KBM-7 (cell line): ENCODE results near the gene INS.
"Not testable (repeated sequence)": the region's sequence is repeated elsewhere in the genome, so short reads cannot be mapped to it uniquely, and the experiment has no call there.

Experiments
- DNase-seq: peaks from one replicate; pipeline ENCODE4 v3.0.0-alpha.2; 2015
- in situ Hi-C: fragments of 300-500 bp; cut with MboI; formaldehyde crosslinking; loops from 2 replicates; pipeline ENCODE4 v1.14.3; 2020; ENCODE audit warnings: low sequenced_read_pairs, low pct_unique_long_range_greater_than_20kb, mixed read lengths

The INS gene

DNA sequence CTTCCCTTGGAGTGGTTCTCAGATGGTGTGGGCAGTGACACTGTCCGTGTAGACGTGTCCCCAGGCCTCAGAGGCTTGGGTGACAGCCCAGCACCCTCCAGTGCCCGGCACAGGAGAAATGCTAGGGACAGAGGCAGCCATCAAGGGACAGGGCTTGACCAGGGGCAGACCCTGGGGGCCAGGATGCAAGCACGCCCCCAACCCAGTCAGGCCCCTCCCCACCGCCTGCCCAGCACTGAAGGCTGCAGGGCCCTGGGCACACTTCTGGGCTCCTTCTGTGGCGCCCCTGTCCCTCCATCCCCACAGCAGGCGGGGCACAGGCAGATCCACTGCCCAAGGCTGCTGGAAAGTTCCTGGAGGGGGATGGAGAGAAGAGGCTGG lies 32.9 kb downstream of the INS start:
- in situ Hi-C loops: no loop called here
- no peak for DNase-seq

DNA sequence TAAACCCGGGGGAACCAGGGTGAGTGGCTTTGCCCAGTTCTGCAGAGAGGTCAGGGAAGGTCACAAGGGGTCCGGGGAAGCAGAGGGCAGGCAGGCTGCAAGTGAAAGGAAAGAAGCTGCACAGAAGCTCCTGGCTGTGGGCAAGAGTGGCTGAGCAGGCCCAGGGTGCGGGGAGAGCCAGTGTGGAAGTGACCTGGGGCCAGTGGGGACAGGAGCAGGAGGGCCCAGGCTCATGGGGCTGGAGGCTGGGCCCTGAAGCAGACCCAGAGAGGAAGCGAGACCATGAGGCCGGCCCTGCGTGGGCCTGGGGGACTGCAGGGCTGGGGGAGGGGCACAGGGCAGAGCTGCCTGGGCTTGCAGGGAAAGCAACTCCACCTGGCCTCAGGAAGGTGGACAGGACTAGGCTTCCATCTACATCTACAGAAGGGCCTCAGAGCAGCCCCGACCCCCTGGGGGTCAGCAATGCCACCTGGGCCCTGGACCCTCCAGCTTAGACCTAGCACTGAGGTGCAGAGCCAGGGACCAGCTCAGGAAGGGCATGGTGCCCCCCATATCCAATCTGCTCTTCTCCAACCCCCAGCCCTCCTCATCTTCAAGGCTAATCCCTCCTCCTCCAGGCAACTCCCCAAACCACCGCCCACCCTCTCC lies 33.4 kb downstream of the INS start:
- in situ Hi-C loops: no loop called here
- DNase-seq: no peak

DNA sequence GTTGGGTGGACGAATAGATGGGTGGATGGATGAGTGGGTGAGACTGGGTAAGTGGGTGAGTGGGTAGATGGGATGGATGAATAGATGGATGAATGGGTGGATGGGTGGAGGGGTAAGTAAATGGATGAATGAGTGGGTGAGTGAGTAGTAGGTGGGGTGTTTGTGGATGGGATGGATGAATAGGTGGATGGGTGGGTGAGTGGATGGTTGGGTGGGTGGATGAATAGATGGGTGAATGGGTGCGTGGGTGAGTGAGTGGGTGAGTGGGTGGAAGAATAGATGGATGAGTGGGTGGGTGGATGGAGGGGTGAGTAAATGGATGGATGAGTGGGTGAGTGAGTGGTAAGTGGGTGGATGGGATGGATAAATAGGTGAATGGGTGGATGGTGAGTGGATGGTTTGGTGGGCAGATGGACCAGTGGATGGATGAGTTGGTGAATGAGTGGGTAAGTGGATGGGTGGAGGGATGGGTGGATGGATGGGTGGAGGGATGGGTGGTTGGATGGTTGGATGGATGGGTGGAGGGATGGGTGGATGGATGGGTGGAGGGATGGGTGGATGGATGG lies 34.4 kb downstream of the INS start:
- no peak for DNase-seq
- in situ Hi-C loops: no loop called here

DNA sequence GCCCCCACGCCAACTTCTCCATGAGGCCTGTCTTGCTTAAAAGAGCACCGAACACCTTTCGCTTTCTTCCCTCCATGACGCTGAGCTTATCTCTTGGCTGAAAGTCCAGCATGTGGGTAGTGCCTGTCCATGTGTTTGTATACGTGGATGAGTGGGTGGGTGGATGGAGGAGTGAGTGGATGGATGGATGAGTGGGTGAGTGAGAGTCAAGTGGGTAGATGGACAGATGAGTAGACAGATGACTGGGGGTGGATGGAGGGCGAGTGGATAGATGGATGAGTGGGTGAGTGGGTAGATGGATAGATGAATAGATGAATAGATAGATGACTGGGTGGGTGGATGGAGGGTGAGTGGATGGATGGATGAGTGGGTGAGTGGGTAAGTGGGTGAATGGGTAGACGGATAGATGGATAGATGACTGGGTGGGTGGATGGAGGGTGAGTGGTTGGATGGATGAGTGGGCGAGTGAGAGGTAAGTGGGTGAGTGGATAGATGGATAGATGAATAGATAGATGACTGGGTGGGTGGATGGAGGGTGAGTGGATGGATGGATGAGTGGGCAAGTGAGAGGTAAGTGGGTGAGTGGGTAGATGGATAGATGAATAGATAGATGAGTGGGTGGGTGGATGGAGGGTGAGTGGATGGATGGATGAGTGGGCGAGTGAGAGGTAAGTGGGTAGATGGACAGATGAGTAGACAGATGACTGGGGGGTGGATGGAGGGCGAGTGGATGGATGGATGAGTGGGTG lies 36.1 kb downstream of the INS start:
- in situ Hi-C loops: not testable (repeated sequence)

DNA sequence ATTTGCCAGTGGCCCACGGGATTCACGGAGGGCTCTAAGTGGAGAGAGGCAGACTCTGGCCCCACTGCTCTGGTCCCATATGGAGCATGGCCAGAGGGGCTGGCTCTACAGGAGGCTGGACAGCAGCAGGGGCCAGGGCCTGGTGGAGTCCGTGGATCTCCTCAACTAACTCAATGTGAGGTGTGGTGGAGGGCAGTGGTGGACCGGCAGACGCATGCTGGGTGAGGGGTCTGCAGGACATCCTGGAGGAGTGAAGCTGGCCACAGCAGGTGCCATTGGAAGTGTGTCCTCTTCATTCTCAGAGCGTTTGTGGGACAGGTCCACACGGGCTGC lies 37.4 kb downstream of the INS start:
- in situ Hi-C loops: no loop called here
- DNase-seq: no peak

More for the DNA sequence above, 36.1 kb downstream of the INS start:
- DNase-seq: not testable (repeated sequence)

DNA sequence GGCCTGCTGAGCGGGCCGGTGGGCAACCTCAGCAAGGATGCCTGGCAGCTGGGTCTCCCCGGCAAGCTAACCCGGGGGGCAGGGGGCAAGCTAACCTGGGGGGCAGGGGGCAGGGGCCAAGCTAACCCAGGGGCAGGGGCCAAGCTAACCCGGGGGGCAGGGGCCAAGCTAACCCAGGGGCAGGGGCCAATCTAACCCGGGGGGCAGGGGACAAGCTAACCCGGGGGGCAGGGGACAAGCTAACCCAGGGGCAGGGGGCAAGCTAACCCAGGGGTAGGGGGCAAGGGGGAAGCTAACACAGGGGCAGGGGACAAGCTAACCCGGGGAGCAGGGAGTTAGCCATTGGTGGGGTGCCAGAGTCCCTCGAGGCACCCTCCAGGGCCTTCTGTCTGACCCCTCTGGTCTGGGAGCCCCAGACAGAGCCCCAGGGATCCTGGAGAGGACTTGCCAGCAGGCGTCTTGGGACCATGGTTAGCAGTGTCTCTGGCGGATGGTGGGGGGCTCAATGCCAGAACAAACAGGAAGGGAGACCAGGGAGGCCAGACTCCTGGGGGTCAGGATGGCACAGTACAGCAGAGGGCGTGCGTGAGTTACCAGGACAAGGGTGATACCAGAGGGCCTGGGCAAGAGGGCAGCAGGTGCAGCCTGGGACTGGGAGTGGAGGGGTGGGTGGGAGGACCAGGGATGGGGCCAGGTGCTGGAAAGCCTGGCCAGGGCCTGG lies 37.9 kb downstream of the INS start:
- in situ Hi-C loops: no loop called here
- DNase-seq: no peak

DNA sequence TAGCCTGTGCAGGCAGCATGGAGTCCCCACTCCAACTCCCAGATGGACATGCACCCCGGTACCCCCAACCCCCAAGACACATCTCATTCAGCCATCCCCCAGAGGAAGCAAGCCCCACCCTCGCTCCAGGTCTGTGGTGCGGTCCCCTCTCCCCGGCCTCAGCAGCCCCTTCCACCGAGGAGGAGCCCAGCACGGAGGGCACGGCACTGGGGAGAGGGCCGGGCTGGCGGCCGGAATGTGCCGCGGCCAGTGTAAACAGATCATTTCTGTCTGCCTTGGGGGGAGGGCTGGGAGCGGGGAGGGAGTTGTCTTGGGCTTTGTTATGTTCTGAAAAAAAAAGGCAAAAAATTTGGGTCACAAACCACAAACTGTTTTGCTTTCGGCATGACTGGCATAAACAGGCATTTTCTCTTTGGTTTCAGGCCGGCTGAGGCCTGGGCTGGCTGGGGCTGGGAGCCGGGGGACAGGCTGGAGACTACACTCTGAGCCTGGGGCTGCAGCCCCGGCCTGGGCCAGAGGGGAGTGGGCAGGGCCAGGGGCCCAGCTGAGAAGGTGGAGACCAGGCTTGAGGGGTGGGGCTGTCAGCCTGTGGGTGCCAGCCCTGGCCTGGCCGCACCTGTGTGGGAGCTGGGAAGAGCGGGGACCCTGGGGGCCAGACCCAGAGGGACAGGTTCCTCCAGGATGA lies 38.6 kb downstream of the INS start:
- no peak for DNase-seq
- in situ Hi-C loops: no loop called here

DNA sequence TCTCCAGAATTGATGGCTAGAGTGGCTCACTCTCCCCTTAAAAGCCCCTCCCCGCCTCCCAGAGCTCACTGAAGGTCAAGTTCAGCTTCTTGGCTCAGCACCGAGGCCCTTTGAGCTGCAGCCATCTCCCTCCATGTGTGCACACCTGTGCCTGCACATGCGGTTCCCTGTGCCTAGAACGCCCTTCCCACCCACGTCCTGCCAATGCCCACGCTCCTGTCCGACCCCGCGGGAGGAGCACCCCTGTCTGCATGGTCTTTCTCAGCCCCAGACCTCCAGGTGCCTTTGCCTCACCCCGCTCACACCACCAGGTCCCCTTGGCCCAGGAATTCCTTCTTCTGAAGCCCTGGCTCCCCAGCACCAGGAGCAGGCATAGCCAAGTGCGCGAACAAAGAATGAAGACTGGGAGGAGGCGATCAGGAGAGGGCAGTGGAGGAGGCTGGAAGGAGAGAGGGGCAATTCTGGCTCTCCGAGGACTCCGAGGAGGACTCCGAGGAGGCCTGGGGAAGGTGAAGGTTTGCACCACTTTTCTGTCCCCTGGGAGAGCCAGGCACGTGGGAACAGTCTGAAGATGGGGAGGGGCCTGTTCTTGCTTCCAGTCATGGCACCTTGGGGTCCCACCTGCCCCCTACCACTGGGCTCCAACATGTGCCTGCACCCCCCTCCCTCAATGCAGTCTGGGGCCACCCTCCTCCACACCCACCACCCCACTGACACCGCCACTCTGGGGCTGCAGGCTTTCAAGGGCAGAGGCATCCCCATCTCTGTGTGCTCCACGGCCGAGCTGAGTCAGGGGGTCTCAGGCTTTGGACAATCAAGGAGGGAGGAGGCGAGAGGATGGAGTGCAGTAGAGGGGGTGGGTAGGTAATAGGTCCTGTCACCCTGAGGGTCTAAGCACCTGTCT lies 39.5 kb downstream of the INS start:
- in situ Hi-C loops: no loop called here

DNA sequence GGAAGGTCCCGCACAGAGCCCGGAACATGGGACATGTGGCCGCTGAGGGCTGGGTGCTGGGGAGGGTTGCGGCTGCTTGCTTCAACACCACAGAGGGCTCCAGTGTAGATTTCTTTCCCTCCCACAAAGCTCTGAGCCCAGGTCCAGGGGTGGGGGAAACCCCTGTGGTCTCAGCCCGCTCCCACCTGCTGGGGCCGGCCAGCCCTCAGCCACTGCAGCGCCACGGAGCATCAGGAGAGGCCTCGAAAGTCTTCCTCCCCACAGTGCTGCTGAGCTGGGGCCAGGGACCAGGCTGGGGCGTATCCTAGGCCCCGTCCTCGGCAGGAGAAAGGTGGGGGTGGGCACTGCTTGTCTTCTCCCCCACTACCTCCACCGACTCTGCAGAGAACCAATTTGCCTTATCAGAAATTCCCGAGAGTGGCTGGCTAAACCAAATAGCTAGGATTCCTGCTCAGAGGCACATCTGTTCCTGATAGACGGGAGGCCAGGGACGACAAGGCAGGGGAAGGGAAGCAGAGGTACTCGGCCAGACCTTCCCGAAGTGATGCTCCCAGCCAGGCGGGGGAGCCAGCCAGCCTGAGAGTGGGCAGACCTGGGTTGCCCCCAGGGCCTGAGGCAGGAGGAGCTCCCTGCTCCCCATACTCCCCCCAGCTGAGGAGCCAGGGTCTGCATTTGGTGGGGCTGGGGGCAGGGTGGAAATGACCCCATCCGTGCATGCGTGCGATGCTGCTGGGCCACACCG lies 40.5 kb downstream of the INS start:
- in situ Hi-C loops: no loop called here
- no peak for DNase-seq

More for the DNA sequence above, 39.5 kb downstream of the INS start:
- no peak for DNase-seq

DNA sequence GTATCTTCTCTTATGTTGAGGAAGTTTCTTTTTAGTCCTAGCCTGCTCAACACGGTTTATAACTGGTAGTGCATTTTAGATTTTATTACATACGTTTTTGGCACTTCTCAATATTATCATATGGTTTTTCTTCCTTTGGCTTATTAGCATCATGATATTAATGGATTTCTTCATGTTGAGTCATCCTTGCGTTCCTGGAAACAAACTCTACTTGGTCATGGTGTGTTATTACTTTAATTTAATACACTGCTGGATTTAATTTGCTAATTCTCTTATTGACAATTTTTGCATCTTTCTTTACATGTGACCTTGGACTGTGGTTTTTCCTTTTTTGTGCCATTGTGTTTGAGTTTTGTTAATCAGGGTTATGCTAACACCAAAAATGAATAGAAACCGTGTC lies 42.3 kb downstream of the INS start:
- DNase-seq: no peak
- in situ Hi-C loops: no loop called here

DNA sequence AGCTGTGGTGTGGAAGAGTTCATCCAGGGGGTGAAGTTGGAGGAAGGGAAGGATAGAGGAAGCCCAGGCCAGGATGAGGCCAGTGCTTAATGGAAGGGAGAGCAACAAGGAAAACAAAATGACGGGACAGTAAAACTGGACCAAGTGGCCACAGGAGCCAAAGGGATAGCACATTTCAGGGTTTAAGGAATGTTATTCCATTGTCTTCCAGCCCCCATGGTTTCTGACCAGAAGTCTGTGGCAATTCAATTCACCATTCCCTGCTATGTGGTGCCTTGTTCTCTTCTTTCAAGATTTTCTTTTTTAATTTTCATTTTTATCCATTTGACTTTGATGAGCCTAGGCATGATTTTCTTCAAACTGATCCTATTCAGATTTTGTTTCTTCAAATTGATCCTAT lies 44.3 kb downstream of the INS start:
- DNase-seq: no peak
- in situ Hi-C loops: no loop called here

DNA sequence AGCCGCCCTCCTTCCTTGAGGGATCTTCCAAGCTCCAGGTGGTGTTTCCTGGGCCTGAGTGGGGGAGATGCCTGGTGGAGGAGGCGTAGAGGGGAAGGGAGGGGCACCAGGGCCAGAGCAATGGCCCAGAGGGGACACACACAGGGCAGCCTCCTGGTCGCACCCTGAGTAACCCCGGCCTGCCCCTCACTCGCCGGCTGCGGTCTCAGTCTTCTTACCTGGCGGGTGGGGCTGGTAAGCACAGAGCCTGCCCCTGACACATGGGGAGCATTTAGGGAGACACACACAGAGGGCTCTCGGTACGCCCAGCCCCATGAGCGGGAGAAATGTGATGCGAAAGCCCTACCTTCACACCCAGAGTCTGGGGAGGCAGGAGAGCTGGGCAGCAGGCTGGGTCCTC lies 45.7 kb downstream of the INS start:
- in situ Hi-C loops: no loop called here
- no peak for DNase-seq

DNA sequence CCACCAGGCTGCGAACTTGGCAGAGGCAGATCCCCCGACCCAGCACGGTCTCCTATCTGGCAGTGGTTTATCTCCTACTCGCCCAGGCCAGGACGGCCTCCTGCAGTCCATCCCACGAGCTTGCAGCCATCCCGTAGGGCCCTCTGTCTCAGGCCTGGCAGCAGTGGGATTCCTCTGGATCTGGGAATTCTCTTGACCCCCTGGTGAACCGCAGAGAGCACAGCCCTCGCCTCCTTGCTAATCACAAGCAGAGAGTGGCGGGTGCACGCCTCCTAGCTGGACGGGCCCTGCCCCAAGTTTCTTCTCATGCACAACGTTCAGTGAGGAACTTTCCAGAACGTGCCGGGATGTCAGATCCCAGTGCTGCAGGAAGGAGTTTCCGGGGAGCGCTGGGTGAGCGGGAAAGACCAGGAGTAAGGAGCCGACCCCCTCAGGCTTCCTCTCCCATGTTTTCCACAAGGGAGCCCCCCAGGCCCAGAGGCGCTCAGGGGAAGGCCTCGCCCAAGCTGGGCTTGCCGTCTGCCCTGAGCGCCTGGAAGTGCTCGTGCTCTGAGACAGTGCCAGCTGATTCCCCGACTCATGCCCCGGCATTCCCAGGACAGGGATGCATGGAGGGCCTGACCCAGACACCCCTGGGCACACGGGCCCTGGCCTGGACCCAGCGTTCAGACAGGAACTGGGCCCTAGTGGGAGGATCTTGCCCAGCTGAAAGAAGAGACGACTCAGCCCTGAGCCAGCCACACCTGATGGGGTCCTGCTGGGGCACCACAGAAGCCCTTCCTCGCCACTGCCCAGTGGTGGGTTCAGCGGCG lies 46.4 kb downstream of the INS start:
- DNase-seq: no peak
- in situ Hi-C loops: no loop called here

DNA sequence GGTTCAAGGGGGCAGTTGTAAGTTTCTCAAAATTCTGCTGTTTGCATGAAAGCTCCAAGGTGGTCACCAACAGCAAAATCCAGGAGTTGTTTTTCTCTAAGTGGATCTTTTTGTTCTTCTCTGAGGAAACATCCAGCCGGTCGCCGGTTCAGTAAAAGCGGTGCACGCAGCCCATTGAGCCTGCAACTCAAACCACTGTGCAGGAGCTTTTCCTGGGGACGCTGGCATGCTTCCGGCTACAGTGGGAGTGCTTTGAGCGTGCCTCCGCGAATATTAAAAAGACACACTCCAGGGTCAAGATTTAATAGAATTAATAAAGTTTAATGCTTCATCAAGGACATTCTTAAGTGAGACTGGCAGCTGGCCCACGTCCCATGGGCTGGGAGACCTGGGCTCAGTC lies 47.2 kb downstream of the INS start:
- DNase-seq: no peak
- in situ Hi-C loops: no loop called here

DNA sequence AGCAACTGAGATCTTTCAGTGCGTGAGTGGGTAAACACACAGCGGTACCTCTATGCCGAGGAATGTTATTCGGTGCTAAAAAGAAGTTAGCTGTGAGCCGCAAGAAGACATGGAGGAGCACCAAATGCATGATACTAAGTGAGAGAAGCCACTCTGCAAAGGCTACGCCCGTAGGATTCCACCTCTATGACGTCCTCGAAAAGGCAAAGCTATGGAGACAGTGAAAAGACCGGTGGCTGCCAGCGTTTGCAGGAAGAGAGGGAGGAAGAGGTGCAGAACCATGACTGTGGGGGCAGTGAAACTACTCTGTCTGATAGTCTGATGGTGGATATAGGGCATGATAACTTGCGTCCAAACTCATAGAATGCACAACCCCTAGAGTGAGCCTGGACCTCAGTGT lies 50.5 kb downstream of the INS start:
- in situ Hi-C loops: no loop called here
- no peak for DNase-seq
